CD4-positive, CD25-positive, alpha-beta regulatory T cell (primary cell): ENCODE results near the gene RERE. TPM values are rescaled to one million over a fixed set of nuclear protein-coding genes. Genes with fewer than 3 reads are reported as not detected.
A peak's percentile ranks its signal among the peaks of the same experiment; 100 is the strongest.

Experiments used
- ATAC-seq, 2 donors: fragments of 150-1000 bp; cut with Tn5 transposase; one replicate each; pipeline ENCODE4 v1.10.0; 2021; ENCODE audit warnings: low read depth in 2 of 2, moderate number of reproducible peaks in 2 of 2, moderate library complexity in 1 of 2
- DNase-seq, 3 donors: peaks; one replicate each; pipeline versions ENCODE4 v3.0.0 to v3.0.0-alpha.2; 2012 to 2022; ENCODE audit warnings: mixed read lengths in 1 of 3
- H3K27ac ChIP-seq: one replicate; pipeline ENCODE4 v1.7.0; 2013; ENCODE audit warnings: mild to moderate bottlenecking, low read length; ENCODE audit not compliant: insufficient read depth, poor library complexity, severe bottlenecking
- H3K27me3 ChIP-seq: one replicate; pipeline ENCODE4 v1.7.0; 2013; ENCODE audit warnings: low read length; ENCODE audit not compliant: control insufficient read depth, insufficient read depth
- H3K36me3 ChIP-seq: one replicate; pipeline ENCODE4 v1.7.0; 2013; ENCODE audit warnings: mild to moderate bottlenecking, low read length, moderate library complexity; ENCODE audit not compliant: control insufficient read depth, insufficient read depth
- H3K4me1 ChIP-seq: 2 replicates; pipeline ENCODE4 v1.7.0; 2013; ENCODE audit warnings: mild to moderate bottlenecking, low read length; ENCODE audit not compliant: insufficient read depth, control insufficient read depth, poor library complexity, severe bottlenecking
- H3K4me3 ChIP-seq: one replicate; pipeline ENCODE4 v1.7.0; 2013; ENCODE audit warnings: low read depth, mild to moderate bottlenecking, low read length, moderate library complexity
- H3K9me3 ChIP-seq, 2 experiments: 1 replicate in 1 of 2; 2 replicates in 1 of 2; pipeline ENCODE4 v1.7.0; 2013; ENCODE audit warnings: low read length in 2 of 2, mild to moderate bottlenecking in 1 of 2, moderate library complexity in 1 of 2; ENCODE audit not compliant: control insufficient read depth in 2 of 2
- H3K27ac Mint-ChIP-seq, 3 donors: one replicate each; pipeline ENCODE4 v1.8.0; 2020 to 2022; ENCODE audit warnings: mild to moderate bottlenecking in 3 of 3, mixed read lengths in 3 of 3, moderate library complexity in 2 of 3
- H3K27me3 Mint-ChIP-seq: one replicate; pipeline ENCODE4 v1.8.0; 2022; ENCODE audit warnings: mild to moderate bottlenecking, mixed read lengths
- H3K36me3 Mint-ChIP-seq: one replicate; pipeline ENCODE4 v1.8.0; 2020; ENCODE audit warnings: mixed read lengths
- H3K4me1 Mint-ChIP-seq, 4 donors: one replicate each; pipeline ENCODE4 v1.8.0; 2020 to 2022; ENCODE audit warnings: mixed read lengths in 4 of 4, mild to moderate bottlenecking in 1 of 4
- H3K4me3 Mint-ChIP-seq, 4 donors: one replicate each; pipeline ENCODE4 v1.8.0; 2020 to 2022; ENCODE audit warnings: mild to moderate bottlenecking in 4 of 4, mixed read lengths in 4 of 4, moderate library complexity in 3 of 4
- H3K9me3 Mint-ChIP-seq, 7 donors: one replicate each; pipeline ENCODE4 v1.8.0; 2020 to 2022; ENCODE audit warnings: mixed read lengths in 7 of 7, mild to moderate bottlenecking in 3 of 7, moderate library complexity in 2 of 7
- polyA plus RNA-seq, 4 donors: library from polyadenylated mRNA; unstranded; fragments of 300-500 nt; fragmentation: Illumina TruSeq; gene quantifications; one replicate each; pipeline ENCODE4 v1.2.3, GENCODE V29; 2021
- total RNA-seq: library from RNA; stranded (reverse); gene quantifications from one replicate; pipeline ENCODE4 v1.2.3, GENCODE V29; 2022

The RERE gene
- total and polyA plus RNA-seq, 5 donors from 2014 or later = 3.1 to 127 (median 5.7) TPM

- ATAC-seq (no peak), DNase-seq (no peak)
- Histone ChIP-seq H3K27me3 (no peaks in the 10 kb centered on the region), H3K4me1 (no peaks in the 10 kb centered on the region), H3K9me3 (no peaks in the 10 kb centered on the region), H3K36me3 (no peaks in the 10 kb centered on the region), H3K4me3 (no peak overlapping the region), H3K27ac (no peak overlapping the region)
- Mint-ChIP-seq H3K27ac (peak overlapping the region in 1 of 3 donors; percentile 12), H3K4me1 (peaks cover 8 to 23% (median 14%) of the 10 kb centered on the region in 4 donors), H3K4me3 (no peak overlapping the region), H3K9me3 (no peaks in the 10 kb centered on the region), H3K27me3 (no peaks in the 10 kb centered on the region), H3K36me3 (peaks cover 6% of the 10 kb centered on the region)
These were observed 35.3 kb downstream of the RERE start for GRCh38 chr1:8782001-8782620.

DNA sequence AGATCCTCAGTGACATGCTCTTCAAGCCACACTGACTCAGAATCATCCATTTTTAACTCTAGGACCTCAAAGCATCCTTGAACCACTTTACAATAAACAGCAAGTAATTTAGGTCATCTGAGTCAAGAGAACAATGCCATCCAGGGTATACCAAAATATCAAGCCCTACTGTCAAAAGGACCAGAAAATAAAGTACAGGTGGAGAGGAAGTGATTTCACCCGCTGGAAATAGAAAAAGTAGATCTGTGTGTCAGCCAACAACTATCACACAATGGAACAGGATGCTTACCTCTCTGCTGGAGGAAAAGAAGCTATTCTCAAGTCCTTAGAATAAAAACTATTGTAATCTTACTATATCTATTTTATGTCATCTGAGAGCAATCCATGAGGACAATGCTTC is 37.0 kb downstream of the RERE start:
- Mint-ChIP-seq H3K9me3 (no peaks in the 10 kb centered on the region), H3K4me3 (no peak overlapping the region), H3K27me3 (no peaks in the 10 kb centered on the region), H3K4me1 (peaks cover 8 to 19% (median 14%) of the 10 kb centered on the region in 4 donors), H3K36me3 (peaks cover 4% of the 10 kb centered on the region), H3K27ac (peak overlapping the region in 1 of 3 donors; percentile 22)
- H3K27ac ChIP-seq = no peak overlapping the region
- no peaks in the 10 kb centered on the region for H3K4me1 ChIP-seq
- H3K27me3 ChIP-seq = no peaks in the 10 kb centered on the region
- H3K4me3 ChIP-seq = no peak overlapping the region
- ATAC-seq (no peak), DNase-seq (peak in 1 of 3 donors; percentile 45)
- H3K36me3 ChIP-seq = no peaks in the 10 kb centered on the region
- no peaks in the 10 kb centered on the region for H3K9me3 ChIP-seq

DNA sequence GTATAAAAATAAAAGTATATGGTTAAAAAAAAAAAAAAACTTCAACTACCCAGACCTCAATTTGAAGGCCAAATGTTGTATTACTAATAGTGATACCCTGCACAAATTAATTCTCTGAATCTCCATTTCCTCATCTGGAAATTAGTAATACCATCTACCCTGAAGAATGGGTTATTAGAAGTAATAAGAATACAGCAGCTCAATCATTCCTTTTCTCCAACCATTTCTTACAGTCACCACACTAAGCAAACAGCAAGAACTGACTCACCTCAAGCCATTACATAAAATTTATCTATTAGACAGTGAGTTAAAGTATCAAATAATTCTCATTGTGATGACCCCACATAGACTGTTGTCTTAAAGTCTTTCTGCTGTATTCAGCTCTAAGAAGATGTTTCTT is 39.6 kb downstream of the RERE start:
- Histone ChIP-seq H3K4me1 (no peaks in the 10 kb centered on the region), H3K27ac (no peak overlapping the region), H3K4me3 (no peak overlapping the region), H3K36me3 (no peaks in the 10 kb centered on the region), H3K9me3 (no peaks in the 10 kb centered on the region), H3K27me3 (no peaks in the 10 kb centered on the region)
- no peaks in the 10 kb centered on the region for H3K9me3 Mint-ChIP-seq
- no peak overlapping the region for H3K4me3 Mint-ChIP-seq
- H3K36me3 Mint-ChIP-seq = no peaks in the 10 kb centered on the region
- peaks cover 8 to 21% (median 17%) of the 10 kb centered on the region in 4 donors for H3K4me1 Mint-ChIP-seq
- ATAC-seq (no peak), DNase-seq (peak in 1 of 3 donors; percentile 29)
- H3K27me3 Mint-ChIP-seq = no peaks in the 10 kb centered on the region
- H3K27ac Mint-ChIP-seq = peak overlapping the region in 1 of 3 donors; percentile 3

GRCh38 chr1:8776104-8776503 is 41.3 kb downstream of the RERE start:
- Histone ChIP-seq H3K9me3 (no peaks in the 10 kb centered on the region), H3K27ac (no peak overlapping the region), H3K36me3 (no peaks in the 10 kb centered on the region), H3K4me1 (no peaks in the 10 kb centered on the region), H3K27me3 (no peaks in the 10 kb centered on the region), H3K4me3 (no peak overlapping the region)
- Mint-ChIP-seq H3K9me3 (no peaks in the 10 kb centered on the region), H3K4me3 (no peak overlapping the region), H3K27me3 (no peaks in the 10 kb centered on the region), H3K36me3 (no peaks in the 10 kb centered on the region), H3K4me1 (peaks cover 8 to 12% (median 10%) of the 10 kb centered on the region in 4 donors), H3K27ac (no peak overlapping the region)
- DNase-seq (no peak), ATAC-seq (no peak)

- Histone ChIP-seq H3K4me3 (no peak overlapping the region), H3K9me3 (no peaks in the 10 kb centered on the region), H3K4me1 (no peaks in the 10 kb centered on the region), H3K36me3 (no peaks in the 10 kb centered on the region), H3K27ac (no peak overlapping the region), H3K27me3 (no peaks in the 10 kb centered on the region)
- Mint-ChIP-seq H3K4me3 (no peak overlapping the region), H3K4me1 (peaks cover 0 to 19% (median 6%) of the 10 kb centered on the region in 4 donors), H3K36me3 (peaks cover 10% of the 10 kb centered on the region), H3K27ac (no peak overlapping the region), H3K9me3 (peaks cover 0 to under 1% (median 0%) of the 10 kb centered on the region in 7 donors), H3K27me3 (no peaks in the 10 kb centered on the region)
- DNase-seq (no peak), ATAC-seq (no peak)
These were observed 50.4 kb downstream of the RERE start for GRCh38 chr1:8767006-8767405.

DNA sequence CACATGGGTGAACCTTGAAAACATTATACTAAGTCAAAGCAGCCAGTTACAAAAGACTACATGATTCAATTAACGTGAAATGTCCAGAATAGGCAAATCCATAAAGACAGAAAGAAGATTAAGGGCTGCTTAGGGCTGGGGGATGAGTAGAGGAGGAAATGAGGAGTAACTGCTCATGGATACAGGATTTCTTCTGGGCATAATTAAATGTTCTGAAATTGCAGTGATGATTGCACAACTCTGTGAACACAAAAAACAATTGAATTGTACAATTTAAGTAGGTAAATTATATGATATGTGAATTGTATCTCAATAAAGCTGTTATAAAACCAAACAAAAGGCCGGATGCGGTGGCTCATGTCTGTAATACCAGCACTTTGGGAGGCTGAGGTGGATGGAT is 52.2 kb downstream of the RERE start:
- no peaks in the 10 kb centered on the region for H3K9me3 ChIP-seq
- no peak overlapping the region for H3K27ac Mint-ChIP-seq
- H3K36me3 ChIP-seq = no peaks in the 10 kb centered on the region
- no peak overlapping the region for H3K4me3 Mint-ChIP-seq
- peaks cover 0 to 2% (median 0%) of the 10 kb centered on the region in 7 donors for H3K9me3 Mint-ChIP-seq
- ATAC-seq (no peak), DNase-seq (no peak)
- H3K27me3 ChIP-seq = no peaks in the 10 kb centered on the region
- no peak overlapping the region for H3K4me3 ChIP-seq
- H3K4me1 ChIP-seq = no peaks in the 10 kb centered on the region
- H3K36me3 Mint-ChIP-seq = peaks cover 12% of the 10 kb centered on the region
- no peaks in the 10 kb centered on the region for H3K27me3 Mint-ChIP-seq
- peaks cover 0 to 20% (median 11%) of the 10 kb centered on the region in 4 donors for H3K4me1 Mint-ChIP-seq
- no peak overlapping the region for H3K27ac ChIP-seq

DNA sequence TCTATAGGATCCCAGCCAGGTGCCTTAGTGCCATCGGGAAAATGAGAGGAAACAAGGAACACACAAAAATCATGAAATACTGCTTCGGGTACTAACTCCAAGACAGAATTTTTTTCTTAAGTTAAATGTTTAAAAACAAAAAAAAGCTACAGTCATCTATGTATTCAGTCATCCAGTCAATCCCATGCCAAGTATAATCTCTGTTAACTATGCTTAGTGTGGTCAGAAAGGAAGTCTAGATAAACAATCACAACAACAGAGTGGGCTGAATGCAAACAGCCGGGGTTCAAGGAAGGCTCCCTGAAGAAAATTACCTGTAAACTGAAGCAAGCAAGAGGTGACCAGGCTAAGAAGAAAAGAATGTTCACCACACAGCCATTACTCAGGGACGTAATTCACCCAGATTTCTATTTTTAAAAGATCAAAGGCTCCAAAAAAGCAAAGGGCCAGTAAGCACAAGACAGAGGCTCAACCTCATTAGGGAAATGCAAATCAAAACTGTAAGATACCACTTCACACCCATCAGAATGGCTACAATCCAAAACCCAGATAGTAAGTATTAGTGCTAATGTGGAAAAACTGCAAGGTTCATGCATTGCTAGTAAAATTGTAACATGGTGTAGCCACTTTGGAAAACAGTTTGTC is 53.0 kb downstream of the RERE start:
- Histone ChIP-seq H3K4me1 (no peaks in the 10 kb centered on the region), H3K9me3 (no peaks in the 10 kb centered on the region), H3K4me3 (no peak overlapping the region), H3K27me3 (no peaks in the 10 kb centered on the region), H3K36me3 (no peaks in the 10 kb centered on the region), H3K27ac (no peak overlapping the region)
- Mint-ChIP-seq H3K9me3 (peaks cover 0 to 2% (median 0%) of the 10 kb centered on the region in 7 donors), H3K36me3 (peaks cover 12% of the 10 kb centered on the region), H3K27ac (peak overlapping the region; percentile 5 to 62 (median 14)), H3K27me3 (no peaks in the 10 kb centered on the region), H3K4me1 (peaks cover 0 to 20% (median 11%) of the 10 kb centered on the region in 4 donors), H3K4me3 (no peak overlapping the region)
- DNase-seq (no peak), ATAC-seq (no peak)

- ATAC-seq (no peak), DNase-seq (no peak)
- H3K9me3 ChIP-seq = no peaks in the 10 kb centered on the region
- no peak overlapping the region for H3K4me3 Mint-ChIP-seq
- peaks cover 0 to 2% (median 0%) of the 10 kb centered on the region in 7 donors for H3K9me3 Mint-ChIP-seq
- no peaks in the 10 kb centered on the region for H3K4me1 ChIP-seq
- H3K27ac ChIP-seq = no peak overlapping the region
- peaks cover 0 to 20% (median 11%) of the 10 kb centered on the region in 4 donors for H3K4me1 Mint-ChIP-seq
- no peaks in the 10 kb centered on the region for H3K27me3 ChIP-seq
- no peaks in the 10 kb centered on the region for H3K36me3 ChIP-seq
- H3K4me3 ChIP-seq = no peak overlapping the region
- peak overlapping the region in 2 of 3 donors; percentile 5 to 62 for H3K27ac Mint-ChIP-seq
- H3K36me3 Mint-ChIP-seq = peaks cover 15% of the 10 kb centered on the region
- no peaks in the 10 kb centered on the region for H3K27me3 Mint-ChIP-seq
These were observed 53.6 kb downstream of the RERE start for GRCh38 chr1:8763888-8764287.
